ENCODE measurements around the gene SSBP3.
"Not testable (repeated sequence)": the region's sequence is repeated elsewhere in the genome, so short reads cannot be mapped to it uniquely, and the experiment has no call there.

The SSBP3 gene

DNA sequence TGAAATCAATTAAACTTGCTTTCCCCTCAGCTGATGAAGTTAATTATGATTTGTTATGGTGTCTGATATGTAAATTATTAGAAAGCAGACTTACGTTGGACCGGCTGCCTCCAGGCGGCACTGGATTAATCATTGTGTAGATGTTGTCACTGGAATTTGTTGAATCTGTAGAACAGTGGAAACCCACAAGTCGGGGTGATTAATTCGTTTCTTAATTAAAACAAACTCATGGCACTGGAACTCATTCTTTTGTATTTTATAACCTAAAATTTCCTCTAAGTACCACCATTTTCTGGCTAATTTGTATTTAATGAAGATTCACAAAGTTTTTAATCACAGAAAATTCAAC is 167.2 kb downstream of the SSBP3 start:
- DNase-seq = no peak

DNA sequence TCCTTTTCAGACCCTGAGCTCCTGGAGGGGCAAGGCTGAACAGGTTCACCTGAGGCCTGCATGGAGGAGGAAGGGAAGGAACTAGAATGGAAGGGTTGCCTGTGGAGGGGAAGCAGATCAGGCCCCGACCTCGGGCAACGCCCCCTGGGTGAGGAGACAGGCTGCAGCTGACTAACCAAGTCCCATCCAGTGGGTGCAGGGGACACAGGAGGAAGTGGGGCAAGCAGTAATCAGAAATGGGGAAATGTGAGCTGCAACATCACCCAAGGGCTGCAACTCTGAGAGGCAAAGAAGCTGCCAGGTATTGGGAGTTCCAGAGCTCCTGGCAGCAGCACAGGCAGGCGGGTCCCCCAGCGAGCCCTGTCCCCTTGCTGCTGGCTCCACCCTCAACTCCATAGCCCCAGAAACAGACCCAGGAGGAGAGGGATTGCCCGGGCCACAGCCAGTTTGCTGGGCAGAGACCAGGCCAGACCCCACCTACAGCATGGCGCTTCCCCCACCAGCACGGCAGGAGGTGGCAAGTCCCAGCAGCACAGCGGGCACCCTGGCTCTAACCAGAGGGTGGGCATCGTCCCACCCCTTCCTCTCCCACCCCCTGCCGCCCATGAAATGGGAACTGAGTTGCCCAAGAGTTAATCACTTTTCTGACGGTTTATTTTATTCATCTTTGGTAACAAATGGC is 167.7 kb downstream of the SSBP3 start:
- no peak for DNase-seq

GRCh38 chr1:54237586-54237985 is 168.6 kb downstream of the SSBP3 start:
- no peak for DNase-seq

DNA sequence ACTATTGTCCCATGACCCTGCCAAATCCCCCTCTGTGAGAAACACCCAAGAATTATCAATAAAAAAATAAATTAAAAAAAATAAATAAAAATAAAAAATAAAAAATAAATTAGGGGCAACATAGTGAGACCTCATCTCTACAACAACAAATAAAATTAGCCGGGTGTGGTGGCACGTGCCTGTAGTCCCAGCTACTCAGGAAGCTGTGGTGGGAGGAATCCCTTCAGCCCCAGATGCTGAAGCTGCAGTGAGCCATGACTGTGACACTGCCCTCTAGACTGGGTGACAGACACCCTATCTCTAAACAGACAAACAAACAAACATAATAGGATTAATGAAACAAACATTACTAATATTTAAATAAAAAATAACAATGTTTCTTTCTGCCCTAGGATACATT is 171.9 kb downstream of the SSBP3 start:
- no peak for DNase-seq

DNA sequence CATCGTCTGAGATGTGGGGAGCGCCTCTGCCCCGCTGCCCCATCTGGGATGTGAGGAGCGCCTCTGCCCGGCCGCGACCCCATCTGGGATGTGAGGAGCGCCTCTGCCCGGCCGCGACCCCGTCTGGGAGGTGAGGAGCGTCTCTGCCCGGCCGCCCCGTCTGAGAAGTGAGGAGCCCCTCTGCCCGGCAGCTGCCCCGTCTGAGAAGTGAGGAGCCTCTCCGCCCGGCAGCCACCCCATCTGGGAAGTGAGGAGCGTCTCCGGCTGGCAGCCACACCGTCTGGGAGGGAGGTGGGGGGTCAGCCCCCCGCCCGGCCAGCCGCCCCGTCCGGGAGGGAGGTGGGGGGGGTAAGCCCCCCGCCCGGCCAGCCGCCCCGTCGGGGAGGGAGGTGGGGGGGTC is 173.0 kb downstream of the SSBP3 start:
- not testable (repeated sequence) for DNase-seq

DNA sequence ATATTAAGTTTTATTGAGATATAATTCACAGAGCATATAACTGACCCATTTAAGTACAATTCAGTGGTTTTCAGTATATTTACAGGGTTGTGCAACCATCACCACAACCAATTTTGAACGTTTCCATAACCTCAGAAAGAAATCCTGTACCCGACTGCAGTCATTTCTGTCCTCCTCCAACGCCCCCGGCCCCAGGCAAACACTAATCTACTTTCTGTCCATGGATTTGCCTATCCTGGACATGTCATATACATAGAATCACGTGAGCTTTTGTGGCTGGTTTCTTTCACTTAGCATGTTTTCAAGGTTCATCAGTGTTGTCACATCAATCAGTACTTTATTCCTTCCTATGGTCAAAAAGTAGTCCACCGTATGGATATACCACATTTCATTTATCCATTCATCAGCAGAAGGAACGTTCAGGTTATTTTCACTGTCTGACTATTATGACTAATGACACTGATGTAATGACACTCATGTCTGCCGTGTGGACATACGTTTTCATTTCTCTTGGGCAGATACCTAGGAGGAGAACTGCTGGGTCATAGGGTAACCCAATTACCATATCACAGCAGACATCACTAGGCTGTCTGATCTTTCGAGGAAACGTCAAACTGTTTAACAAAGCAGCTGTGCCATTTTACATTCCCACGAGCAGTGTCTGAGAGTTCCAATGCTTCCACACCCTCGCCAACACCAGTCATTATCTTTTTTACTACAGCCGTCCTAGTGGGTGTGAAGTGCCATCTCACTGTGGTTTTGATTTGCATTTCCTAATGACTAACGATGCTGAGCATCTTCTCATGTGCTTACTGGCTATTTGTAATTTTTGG is 175.5 kb downstream of the SSBP3 start:
- DNase-seq = no peak

- no peak for DNase-seq
Measured at GRCh38 chr1:54229281-54229891, 176.8 kb downstream of the SSBP3 start.

GRCh38 chr1:54228638-54229079 is 177.5 kb downstream of the SSBP3 start:
- DNase-seq = no peak

- no peak for DNase-seq
Measured at GRCh38 chr1:54227891-54228310, 178.3 kb downstream of the SSBP3 start.

- DNase-seq = no peak
Measured at GRCh38 chr1:54227091-54227602, 179.0 kb downstream of the SSBP3 start.

DNA sequence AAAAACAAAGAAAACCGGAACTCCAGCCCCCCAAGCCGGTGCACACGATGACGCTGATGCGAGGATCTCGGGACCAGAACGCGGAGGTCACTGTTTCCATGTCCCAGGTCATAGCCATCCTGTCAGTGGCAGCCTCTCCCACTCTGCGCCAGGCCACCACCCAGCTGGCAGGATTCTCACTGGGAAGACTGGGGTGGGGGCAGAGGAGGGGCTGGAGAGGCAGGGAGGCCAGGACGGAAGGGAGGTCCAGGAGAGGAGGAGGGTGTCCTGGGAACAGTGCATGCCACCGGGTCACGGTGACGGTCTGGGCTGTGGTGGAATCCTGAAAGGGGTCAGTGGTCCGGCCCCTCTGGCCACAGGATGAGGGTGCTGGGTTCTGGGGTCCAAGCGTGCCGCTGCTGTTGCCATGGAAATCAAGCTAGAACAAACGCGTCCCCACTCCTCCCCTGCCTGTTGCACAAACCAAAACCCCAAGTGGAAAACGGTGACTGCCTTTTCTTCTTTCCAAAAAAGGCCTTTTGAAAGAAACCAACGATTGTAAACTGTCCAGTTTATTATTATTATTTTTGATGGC is 180.1 kb downstream of the SSBP3 start:
- no peak for DNase-seq

DNA sequence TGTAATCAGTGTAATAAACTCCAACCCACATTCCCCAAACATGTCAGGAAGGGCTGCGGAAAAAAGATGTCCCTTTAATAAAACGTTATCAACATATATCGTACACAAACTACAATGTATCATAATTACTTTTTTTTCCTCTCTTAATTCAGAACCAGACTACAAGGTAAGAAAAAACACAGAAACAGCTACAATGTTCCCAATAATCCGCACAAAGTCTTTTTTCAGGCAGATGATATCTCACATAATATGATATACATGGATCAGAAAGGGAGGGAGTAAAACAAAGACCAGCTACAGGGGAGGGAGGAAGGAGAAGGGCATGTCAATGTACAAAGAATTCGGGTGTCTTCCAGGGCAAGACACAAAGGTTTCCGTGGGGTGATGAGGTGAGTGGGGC is 180.8 kb downstream of the SSBP3 start:
- DNase-seq = no peak

GRCh38 chr1:54224233-54224632 is 182.0 kb downstream of the SSBP3 start:
- no peak for DNase-seq

DNA sequence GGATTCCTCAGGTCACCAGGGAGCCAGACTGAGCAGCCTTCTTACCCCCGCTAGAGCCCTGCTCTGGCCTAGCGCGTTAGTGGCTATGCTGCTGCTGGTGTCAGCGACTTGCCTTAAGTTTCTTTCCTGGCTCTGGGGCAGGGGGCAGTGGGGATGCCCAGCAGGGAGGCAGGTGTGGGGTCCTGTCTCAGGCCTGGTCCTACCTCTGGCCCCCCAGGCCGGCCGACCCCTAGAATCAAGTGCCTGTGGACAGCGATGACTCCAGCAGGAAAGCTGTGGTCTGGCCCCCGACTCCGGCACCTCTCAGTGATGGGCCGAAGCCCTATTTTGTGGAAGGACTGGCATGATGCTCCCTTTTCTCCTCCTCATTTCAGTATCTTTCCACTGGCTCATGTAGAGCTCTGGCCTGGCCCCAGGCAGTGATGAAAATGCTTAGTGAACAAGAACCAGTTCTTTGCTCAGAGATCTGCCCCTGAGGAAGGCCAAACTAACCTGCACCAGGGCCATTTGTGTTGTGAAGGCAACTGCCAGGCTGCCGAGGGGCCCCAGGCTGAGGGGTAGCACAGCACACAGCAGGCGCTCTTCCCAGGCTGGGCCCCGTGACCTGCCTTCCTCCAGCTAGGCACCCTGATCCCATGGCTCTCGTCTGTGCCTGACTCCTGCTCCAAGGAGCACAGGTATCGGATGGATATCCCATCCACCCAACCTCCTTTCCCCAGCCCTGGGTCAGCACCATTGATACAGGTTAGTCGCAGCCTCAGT is 182.6 kb downstream of the SSBP3 start:
- DNase-seq = no peak

GRCh38 chr1:54222711-54223110 is 183.5 kb downstream of the SSBP3 start:
- DNase-seq = no peak

- no peak for DNase-seq
Measured at GRCh38 chr1:54221867-54222484, 184.2 kb downstream of the SSBP3 start.

GRCh38 chr1:54221113-54221834 is 184.9 kb downstream of the SSBP3 start:
- DNase-seq = no peak

- DNase-seq = peak; percentile 6
Measured at GRCh38 chr1:54220004-54220811, 186.0 kb downstream of the SSBP3 start.

GRCh38 chr1:54219688-54220003 is 186.5 kb downstream of the SSBP3 start:
- DNase-seq = no peak

- DNase-seq = no peak
Measured at GRCh38 chr1:54218883-54219687, 187.1 kb downstream of the SSBP3 start.

All from DMS79 (cell line).